ENCODE measurements around the gene TESPA1. TPM values are rescaled to one million over a fixed set of nuclear protein-coding genes. Genes with fewer than 3 reads are reported as not detected.

TESPA1 gene
- polyA plus RNA-seq, 1 donor from 2014 or later = not detected

- TF ChIP-seq EP300 (conservative IDR thresholded peaks at IDR 0.05; ENCODE audit: poor library complexity, severe bottlenecking) = no peak
- no peak for TF ChIP-seq MXI1 (conservative IDR thresholded peaks at IDR 0.05; ENCODE audit: poor library complexity, severe bottlenecking)
- TF ChIP-seq SMC3 (conservative IDR thresholded peaks at IDR 0.05; ENCODE audit: poor library complexity) = no peak
- no peak for TF ChIP-seq RAD21 (conservative IDR thresholded peaks at IDR 0.05)
- TF ChIP-seq POLR2AphosphoS5 (IDR thresholded peaks at IDR 0.05) = no peak
- no peak for TF ChIP-seq EZH2 (IDR thresholded peaks at IDR 0.05; ENCODE audit: borderline replicate concordance, insufficient read depth, low read length, poor library complexity, severe bottlenecking)
- no peak for TF ChIP-seq REST (IDR thresholded peaks at IDR 0.05; ENCODE audit: borderline replicate concordance)
- TF ChIP-seq CTCF (IDR thresholded peaks at IDR 0.05; ENCODE audit: poor library complexity, severe bottlenecking) = no peak
- no peak for TF ChIP-seq TAF1 (IDR thresholded peaks at IDR 0.05; ENCODE audit: low read depth)
- Histone ChIP-seq H3K4me2 (ENCODE audit: low read length) (no peak overlapping the region), H3K36me3 (ENCODE audit: insufficient read depth, low read length) (no peaks in the 10 kb centered on the region), H3F3A (ENCODE audit: insufficient read depth, low read length, poor library complexity, severe bottlenecking) (no peaks in the 10 kb centered on the region), H2AFZ (ENCODE audit: low read depth, low read length) (no peak overlapping the region), H3K4me3 (ENCODE audit: low read length) (no peak overlapping the region), H3K9ac (ENCODE audit: low read length) (no peak overlapping the region), H3K27me3 (ENCODE audit: insufficient read depth, low read depth, low read length) (no peaks in the 10 kb centered on the region), H3K9me3 (ENCODE audit: low read length) (no peaks in the 10 kb centered on the region), H3K27ac (ENCODE audit: low read length) (no peak overlapping the region), H3K9me2 (ENCODE audit: insufficient read depth, low read length) (no peaks in the 10 kb centered on the region), H4K20me1 (ENCODE audit: insufficient read depth) (no peaks in the 10 kb centered on the region), H3K79me2 (replicated peaks; ENCODE audit: insufficient read depth, low read length) (no peaks in the 10 kb centered on the region)
Observed at GRCh38 chr12:54917001-54917488, 67.5 kb downstream of the TESPA1 start.

Other genes starting within 250 kb of the TESPA1 start
- gene MUCL1, start 130.2 kb downstream of the TESPA1 start, polyA plus RNA-seq = not detected in 2 replicates
- not detected in 2 replicates for gene NEUROD4, start 35.2 kb upstream of the TESPA1 start, polyA plus RNA-seq
- gene OR9K2, start 141.6 kb upstream of the TESPA1 start, polyA plus RNA-seq = not detected in 2 replicates
- not detected in 2 replicates for gene OR10A7, start 236.3 kb upstream of the TESPA1 start, polyA plus RNA-seq

Measured in neural cell (in vitro differentiated cells).